NAMALWA (cell line): ENCODE measurements around the gene UPK3A.
"Not testable (repeated sequence)": the region's sequence is repeated elsewhere in the genome, so short reads cannot be mapped to it uniquely, and the experiment has no call there.

Source experiments
- DNase-seq: peaks from one replicate; pipeline ENCODE4 v3.0.0-alpha.2; 2015; ENCODE audit warnings: low spot score

The UPK3A gene

GRCh38 chr22:45309422-45310227 is 24.9 kb downstream of the UPK3A start, which contains the start of gene FAM118A:
TSS of gene FAM118A (plus strand) at chr22:45309934. CDS start at chr22:45322380, 12,446 bp downstream.
- peak; percentile 93 for DNase-seq

GRCh38 chr22:45310331-45310976 is 25.7 kb downstream of the UPK3A start:
- DNase-seq, result peak; percentile 33

- no peak for DNase-seq
Observed at GRCh38 chr22:45310977-45311531, 26.3 kb downstream of the UPK3A start.

- DNase-seq, result no peak
Observed at GRCh38 chr22:45312415-45312814, 27.7 kb downstream of the UPK3A start.

- DNase-seq, result no peak
Observed at GRCh38 chr22:45312856-45313255, 28.1 kb downstream of the UPK3A start.

GRCh38 chr22:45314054-45314721 is 29.4 kb downstream of the UPK3A start:
- DNase-seq, result no peak

GRCh38 chr22:45314786-45315185 is 30.0 kb downstream of the UPK3A start:
- no peak for DNase-seq

GRCh38 chr22:45316796-45317526 is 32.2 kb downstream of the UPK3A start:
- DNase-seq, result no peak

GRCh38 chr22:45317551-45318167 is 32.9 kb downstream of the UPK3A start:
- no peak for DNase-seq

GRCh38 chr22:45318168-45318557 is 33.4 kb downstream of the UPK3A start:
- peak; percentile 79 for DNase-seq

- DNase-seq, result no peak
Observed at GRCh38 chr22:45318558-45319323, 34.0 kb downstream of the UPK3A start.

- DNase-seq, result no peak
Observed at GRCh38 chr22:45319324-45319685, 34.6 kb downstream of the UPK3A start.

GRCh38 chr22:45320357-45320976 is 35.7 kb downstream of the UPK3A start:
- DNase-seq, result no peak

GRCh38 chr22:45321827-45322226 is 37.1 kb downstream of the UPK3A start:
- DNase-seq, result no peak

GRCh38 chr22:45322873-45323525 is 38.2 kb downstream of the UPK3A start:
- DNase-seq, result no peak

GRCh38 chr22:45323695-45324094 is 38.9 kb downstream of the UPK3A start:
- DNase-seq, result no peak

- DNase-seq, result no peak
Observed at GRCh38 chr22:45324311-45324711, 39.6 kb downstream of the UPK3A start.

GRCh38 chr22:45328261-45328660 is 43.5 kb downstream of the UPK3A start:
- not testable (repeated sequence) for DNase-seq

- DNase-seq, result no peak
Observed at GRCh38 chr22:45328822-45329529, 44.2 kb downstream of the UPK3A start.
